Nephron (organoid): ENCODE measurements around the gene MAGI1.

Experiments
- H3K27ac Mint-ChIP-seq, 3 experiments: 2 replicates each; pipeline ENCODE4 v1.8.0; 2020; ENCODE audit warnings: mixed read lengths in 3 of 3, mild to moderate bottlenecking in 2 of 3, moderate library complexity in 1 of 3
- H3K27me3 Mint-ChIP-seq: 2 replicates; pipeline ENCODE4 v1.8.0; 2021; ENCODE audit warnings: low read depth, mild to moderate bottlenecking, moderate library complexity, mixed read lengths
- H3K36me3 Mint-ChIP-seq: 2 replicates; pipeline ENCODE4 v1.8.0; 2020; ENCODE audit warnings: low read depth, mixed read lengths
- H3K4me1 Mint-ChIP-seq: 2 replicates; pipeline ENCODE4 v1.8.0; 2020; ENCODE audit warnings: mixed read lengths
- H3K4me3 Mint-ChIP-seq, 3 experiments: 2 replicates each; pipeline ENCODE4 v1.8.0; 2020; ENCODE audit warnings: mild to moderate bottlenecking in 3 of 3, mixed read lengths in 3 of 3, moderate library complexity in 2 of 3
- H3K9me3 Mint-ChIP-seq: 2 replicates; pipeline ENCODE4 v1.8.0; 2020; ENCODE audit warnings: mixed read lengths
- TF ChIP-seq, protein P1 (sequence below), 3 experiments: fragments of 200-600 bp; sonication (generic); IDR thresholded peaks; one replicate each; pipeline ENCODE4 v1.5.0; 2021; ENCODE audit warnings: antibody characterized with exemption in 3 of 3; ENCODE audit not compliant: unreplicated experiment in 3 of 3

MAGI1 gene

DNA sequence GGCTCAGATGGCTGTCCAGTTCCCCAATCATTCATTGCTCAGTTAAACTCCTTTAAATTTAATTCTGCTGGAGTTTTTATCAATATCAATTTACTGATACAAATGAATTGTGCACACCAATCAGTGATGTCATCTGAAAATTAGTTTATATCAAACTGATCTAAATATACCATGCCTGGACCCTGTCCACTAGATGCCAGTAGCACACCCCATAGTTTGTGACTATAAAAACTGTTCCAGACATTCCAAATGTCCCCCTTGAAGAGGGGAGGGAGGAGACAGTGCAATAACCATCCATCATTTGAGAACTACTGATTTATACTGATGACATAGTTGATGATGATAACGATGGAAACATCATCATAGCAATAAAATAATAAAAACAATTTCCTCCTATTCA, 232.1 kb downstream of the MAGI1 start:
- Mint-ChIP-seq H3K9me3 (peaks cover 20% of the 10 kb centered on the region), H3K4me3 (no peak overlapping the region), H3K27ac (no peak overlapping the region), H3K36me3 (peaks cover 22% of the 10 kb centered on the region), H3K27me3 (no peaks in the 10 kb centered on the region), H3K4me1 (peaks cover 18% of the 10 kb centered on the region)
- TF ChIP-seq, protein P1, sequence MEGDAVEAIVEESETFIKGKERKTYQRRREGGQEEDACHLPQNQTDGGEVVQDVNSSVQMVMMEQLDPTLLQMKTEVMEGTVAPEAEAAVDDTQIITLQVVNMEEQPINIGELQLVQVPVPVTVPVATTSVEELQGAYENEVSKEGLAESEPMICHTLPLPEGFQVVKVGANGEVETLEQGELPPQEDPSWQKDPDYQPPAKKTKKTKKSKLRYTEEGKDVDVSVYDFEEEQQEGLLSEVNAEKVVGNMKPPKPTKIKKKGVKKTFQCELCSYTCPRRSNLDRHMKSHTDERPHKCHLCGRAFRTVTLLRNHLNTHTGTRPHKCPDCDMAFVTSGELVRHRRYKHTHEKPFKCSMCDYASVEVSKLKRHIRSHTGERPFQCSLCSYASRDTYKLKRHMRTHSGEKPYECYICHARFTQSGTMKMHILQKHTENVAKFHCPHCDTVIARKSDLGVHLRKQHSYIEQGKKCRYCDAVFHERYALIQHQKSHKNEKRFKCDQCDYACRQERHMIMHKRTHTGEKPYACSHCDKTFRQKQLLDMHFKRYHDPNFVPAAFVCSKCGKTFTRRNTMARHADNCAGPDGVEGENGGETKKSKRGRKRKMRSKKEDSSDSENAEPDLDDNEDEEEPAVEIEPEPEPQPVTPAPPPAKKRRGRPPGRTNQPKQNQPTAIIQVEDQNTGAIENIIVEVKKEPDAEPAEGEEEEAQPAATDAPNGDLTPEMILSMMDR (IDR thresholded peaks at IDR 0.05; ENCODE audit: unreplicated experiment in 3 of 3) = no peak

DNA sequence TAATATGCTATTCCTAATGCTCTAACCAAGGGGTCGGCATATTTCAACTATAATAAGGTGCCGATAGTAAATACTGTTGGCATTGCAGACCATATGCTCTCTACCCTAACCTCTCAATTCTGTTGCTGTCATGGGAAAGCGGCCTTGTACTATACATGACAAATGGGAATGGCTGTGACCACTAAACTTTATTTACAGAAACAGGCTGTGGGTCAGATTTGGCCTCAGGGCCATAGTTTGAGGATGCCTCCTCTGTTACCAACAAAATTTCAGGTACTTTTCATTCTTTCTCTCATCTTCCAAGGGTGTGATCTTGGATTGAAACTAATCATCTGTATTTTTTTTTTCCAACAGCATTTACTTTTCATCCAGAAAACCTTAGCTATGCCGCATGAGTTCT, 242.0 kb downstream of the MAGI1 start:
- peaks cover 26% of the 10 kb centered on the region for H3K4me1 Mint-ChIP-seq
- H3K27ac Mint-ChIP-seq = no peak overlapping the region
- TF ChIP-seq, protein P1 (IDR thresholded peaks at IDR 0.05; ENCODE audit: unreplicated experiment in 3 of 3) = no peak
- no peaks in the 10 kb centered on the region for H3K36me3 Mint-ChIP-seq
- peaks cover 8% of the 10 kb centered on the region for H3K27me3 Mint-ChIP-seq
- H3K9me3 Mint-ChIP-seq = no peaks in the 10 kb centered on the region
- H3K4me3 Mint-ChIP-seq = no peak overlapping the region

DNA sequence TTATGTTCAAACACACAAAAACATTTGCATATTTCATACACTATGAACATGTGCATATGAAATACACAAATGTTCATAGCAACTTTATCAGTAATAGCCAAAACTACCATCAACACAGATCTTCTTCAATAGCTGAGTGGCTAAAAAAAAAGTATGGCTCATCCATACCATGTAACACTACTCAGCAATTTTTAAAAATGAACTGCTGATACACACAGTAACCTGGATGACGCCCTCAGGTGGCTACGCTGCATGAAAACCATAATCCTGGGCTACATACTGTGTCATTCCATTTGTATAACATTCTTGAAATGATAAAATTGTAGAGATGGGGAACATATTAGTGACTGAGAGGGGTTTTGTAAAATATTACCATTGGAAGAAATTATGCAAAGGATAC, 243.6 kb downstream of the MAGI1 start:
- Mint-ChIP-seq H3K27ac (peak overlapping the region in 1 of 3 experiments; percentile 24), H3K36me3 (no peaks in the 10 kb centered on the region), H3K4me1 (peaks cover 26% of the 10 kb centered on the region), H3K27me3 (peaks cover 8% of the 10 kb centered on the region), H3K9me3 (no peaks in the 10 kb centered on the region), H3K4me3 (no peak overlapping the region)
- TF ChIP-seq, protein P1 (IDR thresholded peaks at IDR 0.05; ENCODE audit: unreplicated experiment in 3 of 3) = no peak

DNA sequence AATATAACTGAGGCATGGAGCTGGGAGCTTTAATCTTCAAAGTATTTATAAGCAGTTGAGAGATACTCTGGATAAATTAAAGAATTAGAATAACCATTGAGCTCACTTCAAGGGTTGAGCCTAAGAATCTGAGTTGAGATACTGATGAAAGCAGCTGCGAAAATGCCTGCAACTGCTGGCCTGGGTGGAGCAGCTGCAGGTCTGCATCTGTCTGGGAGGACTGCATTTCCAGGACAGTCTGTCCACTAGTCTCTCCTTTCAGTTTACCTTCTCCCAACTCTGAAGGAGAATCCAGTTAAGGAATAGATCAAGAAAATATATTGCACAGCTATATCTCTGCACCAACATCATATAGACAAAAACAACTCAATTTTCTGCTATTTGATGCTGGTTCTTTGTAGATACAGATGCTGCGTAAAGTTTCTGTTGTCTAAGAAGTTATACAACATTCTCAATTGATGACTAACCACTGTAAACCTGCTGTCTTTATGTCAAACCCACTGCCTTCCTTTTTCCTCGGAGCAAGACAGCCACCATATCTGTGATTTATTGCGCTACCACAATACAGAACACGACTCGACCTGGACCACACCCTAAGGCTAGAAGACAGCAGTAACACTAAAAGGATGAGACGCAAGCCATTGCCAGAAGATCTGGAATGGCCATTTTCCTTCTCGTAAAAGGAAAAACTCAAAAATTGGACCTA, 245.1 kb downstream of the MAGI1 start:
- Mint-ChIP-seq H3K4me3 (no peak overlapping the region), H3K4me1 (peaks cover 27% of the 10 kb centered on the region), H3K27me3 (peaks cover 8% of the 10 kb centered on the region), H3K36me3 (no peaks in the 10 kb centered on the region), H3K9me3 (no peaks in the 10 kb centered on the region), H3K27ac (peak overlapping the region; percentile 16 to 31 (median 28))
- TF ChIP-seq, protein P1 (IDR thresholded peaks at IDR 0.05; ENCODE audit: unreplicated experiment in 3 of 3) = no peak

DNA sequence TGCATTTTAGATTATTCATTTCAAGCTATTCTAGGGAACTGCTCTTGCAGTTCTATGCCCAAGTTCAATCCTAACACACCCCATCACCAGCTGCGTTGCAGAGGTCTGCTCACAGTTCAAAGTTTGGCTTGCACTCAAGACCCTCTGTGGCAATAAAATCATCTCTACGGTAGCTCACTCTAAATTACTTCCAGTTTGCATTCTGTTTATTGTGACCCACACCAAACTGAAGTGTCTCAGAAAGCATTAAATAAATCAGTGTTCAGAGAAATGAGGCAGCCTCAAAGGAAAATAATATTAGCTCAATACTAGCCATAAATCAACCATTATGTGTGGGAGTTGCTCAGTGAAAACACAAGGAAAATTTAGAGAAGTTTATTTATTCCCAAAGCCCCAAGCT, 250.3 kb downstream of the MAGI1 start:
- Mint-ChIP-seq H3K9me3 (no peaks in the 10 kb centered on the region), H3K4me1 (peaks cover 38% of the 10 kb centered on the region), H3K27ac (peak overlapping the region in 2 of 3 experiments; percentile 5 to 8), H3K27me3 (peaks cover 8% of the 10 kb centered on the region), H3K36me3 (no peaks in the 10 kb centered on the region), H3K4me3 (no peak overlapping the region)
- TF ChIP-seq, protein P1 (IDR thresholded peaks at IDR 0.05; ENCODE audit: unreplicated experiment in 3 of 3) = no peak

DNA sequence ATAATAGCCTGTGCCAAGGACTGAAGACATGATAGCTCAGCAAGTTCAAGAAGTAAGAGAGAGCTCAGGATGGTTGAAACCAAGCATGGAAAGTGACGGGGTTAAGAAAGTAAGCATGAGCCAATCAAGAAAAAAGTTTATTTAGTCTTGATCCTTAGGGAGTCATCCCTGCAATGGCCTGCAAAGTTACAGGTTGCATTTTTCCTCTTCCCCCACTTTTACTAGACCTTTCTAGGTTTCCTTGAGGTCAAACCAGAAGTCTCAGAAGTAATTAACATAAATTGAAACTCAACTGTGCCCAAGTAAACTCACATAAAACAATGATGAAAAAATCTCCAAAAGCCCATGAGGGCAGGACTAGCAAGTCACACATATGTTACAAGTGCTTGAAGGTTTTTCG, 250.9 kb downstream of the MAGI1 start:
- H3K27ac Mint-ChIP-seq = peak overlapping the region in 2 of 3 experiments; percentile 11 to 56
- TF ChIP-seq, protein P1 (IDR thresholded peaks at IDR 0.05; ENCODE audit: unreplicated experiment in 3 of 3) = no peak
- no peaks in the 10 kb centered on the region for H3K36me3 Mint-ChIP-seq
- no peak overlapping the region for H3K4me3 Mint-ChIP-seq
- H3K4me1 Mint-ChIP-seq = peaks cover 37% of the 10 kb centered on the region
- H3K27me3 Mint-ChIP-seq = peaks cover 3% of the 10 kb centered on the region
- no peaks in the 10 kb centered on the region for H3K9me3 Mint-ChIP-seq
